ENCODE data around the gene CCDC24.

CCDC24 gene

GRCh38 chr1:44029260-44029910 is 38.0 kb downstream of the CCDC24 start:
- DNase-seq: no peak

- DNase-seq: peak; percentile 60
Observed at GRCh38 chr1:44029911-44030604, 38.7 kb downstream of the CCDC24 start.

- DNase-seq: no peak
Observed at GRCh38 chr1:44030605-44031251, 39.3 kb downstream of the CCDC24 start.

GRCh38 chr1:44031252-44032169 is 40.1 kb downstream of the CCDC24 start, which contains the start of gene SLC6A9:
Gene SLC6A9 (minus strand): TSS chr1:44031462. CDS start chr1:44024277, 7,185 bp downstream.
- no peak for DNase-seq

- DNase-seq: no peak
Observed at GRCh38 chr1:44032170-44032790, 40.9 kb downstream of the CCDC24 start.

GRCh38 chr1:44033041-44033575 is 41.7 kb downstream of the CCDC24 start:
- no peak for DNase-seq

- DNase-seq: no peak
Observed at GRCh38 chr1:44033756-44034155, 42.4 kb downstream of the CCDC24 start.

- DNase-seq: no peak
Observed at GRCh38 chr1:44034423-44034822, 43.0 kb downstream of the CCDC24 start.

- DNase-seq: no peak
Observed at GRCh38 chr1:44034976-44035716, 43.7 kb downstream of the CCDC24 start.

- DNase-seq: no peak
Observed at GRCh38 chr1:44035726-44036408, 44.5 kb downstream of the CCDC24 start.

GRCh38 chr1:44036409-44037139 is 45.2 kb downstream of the CCDC24 start:
- peak; percentile 28 for DNase-seq

- DNase-seq: no peak
Observed at GRCh38 chr1:44037154-44037553, 45.8 kb downstream of the CCDC24 start.

- no peak for DNase-seq
Observed at GRCh38 chr1:44038876-44039657, 47.7 kb downstream of the CCDC24 start.

- no peak for DNase-seq
Observed at GRCh38 chr1:44040418-44040817, 49.0 kb downstream of the CCDC24 start.

- DNase-seq: no peak
Observed at GRCh38 chr1:44040846-44041245, 49.4 kb downstream of the CCDC24 start.

- no peak for DNase-seq
Observed at GRCh38 chr1:44043176-44044070, 52.0 kb downstream of the CCDC24 start.

- DNase-seq: no peak
Observed at GRCh38 chr1:44044071-44044801, 52.8 kb downstream of the CCDC24 start.

All from COR-L47 (cell line).